IMR-90 (cell line): ENCODE measurements around the gene NPAS2. TPM values are rescaled to one million over a fixed set of nuclear protein-coding genes. Genes with fewer than 3 reads are reported as not detected.

Source experiments
- ATAC-seq: fragments of 200-7000 bp; cut with Tn5 transposase; 2 replicates; pipeline ENCODE4 v1.9.1; 2020; ENCODE audit warnings: low read depth, mild to moderate bottlenecking, moderate library complexity
- BruUV-seq: library from RNA; stranded (reverse); fragments of 400-500 nt; replicated peaks from 2 replicates; lab custom pipeline; 2021; lab: Mats Ljungman, UMichigan
- CTCF ChIA-PET: fragments of 300-600 bp; formaldehyde crosslinking; extraction: SDS; loops from one replicate; lab custom pipeline; 2021; ENCODE audit warnings: antibody characterized with exemption; lab: Yijun Ruan, JAX
- POLR2A ChIA-PET: fragments of 300-600 bp; sonication (Branson Sonifier 250); formaldehyde crosslinking; loops from one replicate; lab custom pipeline; 2022; ENCODE audit warnings: antibody characterized with exemption; ENCODE audit not compliant: unreplicated experiment; lab: Charles Lee
- DNase-seq: peaks from one replicate; pipeline ENCODE4 v3.0.0; 2013
- H2AFZ ChIP-seq: replicated peaks from 2 replicates; pipeline ENCODE3; 2013; ENCODE audit warnings: low read length, mild to moderate bottlenecking; ENCODE audit not compliant: poor library complexity
- H2AK5ac ChIP-seq: 2 replicates; pipeline ENCODE4 v1.6.1; 2013; ENCODE audit warnings: low read depth, low read length, inconsistent platforms
- H2AK9ac ChIP-seq: replicated peaks from 2 replicates; pipeline ENCODE3; 2013; ENCODE audit warnings: mild to moderate bottlenecking, low read depth, low read length, moderate library complexity; ENCODE audit not compliant: poor library complexity
- H2BK120ac ChIP-seq: 2 replicates; pipeline ENCODE4 v1.6.1; 2013; ENCODE audit warnings: low read depth, low read length, inconsistent platforms
- H2BK15ac ChIP-seq: 3 replicates; pipeline ENCODE4 v1.6.1; 2013; ENCODE audit warnings: low read depth, low read length, inconsistent platforms
- H2BK20ac ChIP-seq: 2 replicates; pipeline ENCODE4 v1.6.1; 2013; ENCODE audit warnings: low read depth, mild to moderate bottlenecking, inconsistent platforms, low read length, moderate library complexity
- H2BK5ac ChIP-seq: 2 replicates; pipeline ENCODE4 v1.6.1; 2013; ENCODE audit warnings: mild to moderate bottlenecking, low read depth, low read length, inconsistent platforms; ENCODE audit not compliant: poor library complexity, severe bottlenecking
- H3K14ac ChIP-seq: replicated peaks from 2 replicates; pipeline ENCODE4 v1.6.1; 2013; ENCODE audit warnings: low read depth, low read length, inconsistent platforms
- H3K18ac ChIP-seq: 2 replicates; pipeline ENCODE4 v1.6.1; 2013; ENCODE audit warnings: low read depth, low read length, control low read depth
- H3K23ac ChIP-seq: 2 replicates; pipeline ENCODE4 v1.6.1; 2013; ENCODE audit warnings: low read depth, low read length, inconsistent platforms
- H3K27ac ChIP-seq: 2 replicates; pipeline ENCODE4 v1.5.1; 2013; ENCODE audit warnings: mild to moderate bottlenecking, control low read depth, low read length; ENCODE audit not compliant: insufficient read depth
- H3K27me3 ChIP-seq: 2 replicates; pipeline ENCODE4 v1.6.1; 2013; ENCODE audit warnings: low read length; ENCODE audit not compliant: control insufficient read depth, insufficient read depth
- H3K36me3 ChIP-seq: 2 replicates; pipeline ENCODE4 v1.6.1; 2013; ENCODE audit warnings: low read length, mixed read lengths; ENCODE audit not compliant: control insufficient read depth, insufficient read depth
- H3K4ac ChIP-seq: 2 replicates; pipeline ENCODE4 v1.6.1; 2013; ENCODE audit warnings: low read depth, low read length, inconsistent platforms
- H3K4me1 ChIP-seq: 2 replicates; pipeline ENCODE4 v1.6.1; 2013; ENCODE audit warnings: low read length, mixed read lengths; ENCODE audit not compliant: control insufficient read depth, insufficient read depth
- H3K4me2 ChIP-seq: 2 replicates; pipeline ENCODE4 v1.6.1; 2013; ENCODE audit warnings: low read depth, mild to moderate bottlenecking, control low read depth, low read length, moderate library complexity
- H3K4me3 ChIP-seq: 2 replicates; pipeline ENCODE4 v1.5.1; 2013; ENCODE audit warnings: low read depth, mild to moderate bottlenecking, control low read depth, low read length, moderate library complexity; ENCODE audit not compliant: insufficient read depth
- H3K56ac ChIP-seq: 2 replicates; pipeline ENCODE4 v1.6.1; 2013; ENCODE audit warnings: low read length, inconsistent platforms; ENCODE audit not compliant: insufficient read depth; ENCODE audit errors: extremely low read depth
- H3K79me1 ChIP-seq, 2 experiments: 2 replicates each; pipeline ENCODE4 v1.6.1; 2013; ENCODE audit warnings: low read length in 2 of 2, inconsistent platforms in 1 of 2, low read depth in 1 of 2
- H3K9ac ChIP-seq: 2 replicates; pipeline ENCODE4 v1.6.1; 2013; ENCODE audit warnings: low read depth, low read length, control low read depth
- H3K9me1 ChIP-seq: 2 replicates; pipeline ENCODE4 v1.6.1; 2013; ENCODE audit warnings: low read length, inconsistent platforms; ENCODE audit not compliant: insufficient read depth
- H3K9me3 ChIP-seq: 2 replicates; pipeline ENCODE4 v1.6.1; 2013; ENCODE audit warnings: low read length; ENCODE audit not compliant: control insufficient read depth, insufficient read depth
- H4K20me1 ChIP-seq: 2 replicates; pipeline ENCODE4 v1.6.1; 2013; ENCODE audit warnings: low read length, inconsistent platforms; ENCODE audit not compliant: insufficient read depth
- H4K5ac ChIP-seq: 2 replicates; pipeline ENCODE4 v1.6.1; 2013; ENCODE audit warnings: mild to moderate bottlenecking, low read depth, low read length, control low read depth
- H4K8ac ChIP-seq, 2 experiments: 2 replicates each; pipeline ENCODE4 v1.6.1; 2013; ENCODE audit warnings: low read depth in 2 of 2, low read length in 2 of 2, control low read depth in 1 of 2, inconsistent platforms in 1 of 2
- H4K91ac ChIP-seq: 2 replicates; pipeline ENCODE4 v1.6.1; 2013; ENCODE audit warnings: low read depth, low read length, inconsistent platforms; ENCODE audit not compliant: insufficient read depth
- CEBPB ChIP-seq: IDR thresholded peaks from 2 replicates; pipeline ENCODE4 v1.6.1; 2012; ENCODE audit warnings: low read depth, low read length, improper control_type of control experiment
- CHD1 ChIP-seq: IDR thresholded peaks from 2 replicates; pipeline ENCODE4 v1.6.1; 2012; ENCODE audit warnings: low read depth, low read length, improper control_type of control experiment
- MAFK ChIP-seq: IDR thresholded peaks from 2 replicates; pipeline ENCODE4 v1.6.1; 2012; ENCODE audit warnings: low read depth, low read length, improper control_type of control experiment
- MXI1 ChIP-seq: IDR thresholded peaks from 2 replicates; pipeline ENCODE4 v1.6.1; 2012; ENCODE audit warnings: low read depth, mild to moderate bottlenecking, low read length, moderate library complexity, borderline replicate concordance
- NFE2L2 ChIP-seq: fragments of 150-350 bp; IDR thresholded peaks from 2 replicates; pipeline ENCODE4 v1.6.1; 2016; ENCODE audit warnings: low read depth, mild to moderate bottlenecking, low read length
- RAD21 ChIP-seq: IDR thresholded peaks from 2 replicates; pipeline ENCODE4 v1.6.1; 2012; ENCODE audit warnings: low read length, improper control_type of control experiment
- SMC3 ChIP-seq: fragments of 150-350 bp; IDR thresholded peaks from 2 replicates; pipeline ENCODE4 v1.6.1; 2016; ENCODE audit warnings: low read depth, mild to moderate bottlenecking, antibody characterized with exemption, low read length, moderate library complexity
- WGBS, 2 experiments: methylation state at CpG; one replicate each; pipeline versions ENCODE4 v1.1.5 to v1.1.7; 2013; ENCODE audit warnings: missing lambda C conversion rate in 2 of 2; ENCODE audit not compliant: insufficient read length in 1 of 2; ENCODE audit errors: extremely low coverage in 2 of 2; 5-methylcytosine and 5-hydroxymethylcytosine counted together
- dilution Hi-C: fragments of 300-500 bp; cut with HindIII; formaldehyde crosslinking; loops from one replicate; pipeline ENCODE4 v1.14.3; 2018; ENCODE audit warnings: low sequenced_read_pairs; ENCODE audit not compliant: unreplicated experiment
- in situ Hi-C: fragments of 300-500 bp; cut with MboI; formaldehyde crosslinking; loops from 3 replicates; pipeline ENCODE4 v1.14.3; 2019; ENCODE audit warnings: low sequenced_read_pairs, inconsistent platforms, mixed read lengths
- intact Hi-C: fragments of 100-400 bp; cut with micrococcal nuclease; formaldehyde crosslinking; loops from 2 replicates; pipeline ENCODE4 v1.10.0; 2022
- polyA plus RNA-seq, 3 experiments: library from polyadenylated mRNA; depleted of rRNA; stranded (reverse); fragments of >200 nt; gene quantifications; 2 replicates each; pipeline ENCODE4 v1.2.3, GENCODE V29; 2012; ENCODE audit warnings: low replicate concordance in 1 of 3
- total RNA-seq: library from RNA; depleted of rRNA; stranded (reverse); fragments of >200 nt; gene quantifications from 2 replicates; pipeline ENCODE4 v1.2.3, GENCODE V29; 2012
- TF ChIP-seq, protein P1 (sequence below): fragments of 150-350 bp; IDR thresholded peaks from 2 replicates; pipeline ENCODE4 v1.6.1; 2016; ENCODE audit warnings: low read depth, mild to moderate bottlenecking, low read length, moderate library complexity, borderline replicate concordance
- TF ChIP-seq, protein P2 (sequence below): fragments of 150-350 bp; IDR thresholded peaks from 2 replicates; pipeline ENCODE4 v1.6.1; 2017; ENCODE audit warnings: mild to moderate bottlenecking, antibody characterized with exemption, low read length, low read depth

NPAS2 gene
- total and polyA plus RNA-seq, 2 of the 4 experiments (the other 2 are of a cell fraction): 5.2 to 14.8 TPM

- Histone ChIP-seq H3K14ac (no peak overlapping the region), H3K9me3 (no peaks in the 10 kb centered on the region), H4K5ac (no peak overlapping the region), H2BK15ac (no peak overlapping the region), H2BK20ac (no peak overlapping the region), H2AFZ (no peak overlapping the region), H3K9me1 (0 out of 2 replicates have a peak, but pooled peaks cover 11% of the 10 kb centered on the region), H3K4ac (no peak overlapping the region), H3K27ac (no peak overlapping the region), H3K79me1 (no peaks in the 10 kb centered on the region), H3K56ac (no peak overlapping the region), H4K91ac (no peak overlapping the region), H3K27me3 (no peaks in the 10 kb centered on the region; the same call in 1 of the 2 replicates), H3K9ac (no peak overlapping the region), H3K23ac (no peak overlapping the region), H3K4me3 (no peak overlapping the region), H4K20me1 (no peaks in the 10 kb centered on the region), H3K18ac (no peak overlapping the region), H2AK9ac (no peak overlapping the region), H4K8ac (no peak overlapping the region), H2AK5ac (no peak overlapping the region), H2BK5ac (no peak overlapping the region), H3K36me3 (no peaks in the 10 kb centered on the region), H3K4me2 (no peak overlapping the region), H3K4me1 (no peaks in the 10 kb centered on the region; the same call in 1 of the 2 replicates), H2BK120ac (no peak overlapping the region)
- ATAC-seq (no peak), DNase-seq (no peak)
- ChIA-PET CTCF (no interaction called here), POLR2A (no interaction called here)
- intact Hi-C loops: no loop called here
- no TSS peak for BruUV-seq
- TF ChIP-seq CEBPB: no peak
- TF ChIP-seq CHD1: no peak
- no peak for TF ChIP-seq MXI1
- TF ChIP-seq NFE2L2: no peak
- no peak for TF ChIP-seq RAD21
- TF ChIP-seq MAFK: no peak
- TF ChIP-seq, protein P1, sequence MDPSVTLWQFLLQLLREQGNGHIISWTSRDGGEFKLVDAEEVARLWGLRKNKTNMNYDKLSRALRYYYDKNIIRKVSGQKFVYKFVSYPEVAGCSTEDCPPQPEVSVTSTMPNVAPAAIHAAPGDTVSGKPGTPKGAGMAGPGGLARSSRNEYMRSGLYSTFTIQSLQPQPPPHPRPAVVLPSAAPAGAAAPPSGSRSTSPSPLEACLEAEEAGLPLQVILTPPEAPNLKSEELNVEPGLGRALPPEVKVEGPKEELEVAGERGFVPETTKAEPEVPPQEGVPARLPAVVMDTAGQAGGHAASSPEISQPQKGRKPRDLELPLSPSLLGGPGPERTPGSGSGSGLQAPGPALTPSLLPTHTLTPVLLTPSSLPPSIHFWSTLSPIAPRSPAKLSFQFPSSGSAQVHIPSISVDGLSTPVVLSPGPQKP: no peak
- TF ChIP-seq, protein P2, sequence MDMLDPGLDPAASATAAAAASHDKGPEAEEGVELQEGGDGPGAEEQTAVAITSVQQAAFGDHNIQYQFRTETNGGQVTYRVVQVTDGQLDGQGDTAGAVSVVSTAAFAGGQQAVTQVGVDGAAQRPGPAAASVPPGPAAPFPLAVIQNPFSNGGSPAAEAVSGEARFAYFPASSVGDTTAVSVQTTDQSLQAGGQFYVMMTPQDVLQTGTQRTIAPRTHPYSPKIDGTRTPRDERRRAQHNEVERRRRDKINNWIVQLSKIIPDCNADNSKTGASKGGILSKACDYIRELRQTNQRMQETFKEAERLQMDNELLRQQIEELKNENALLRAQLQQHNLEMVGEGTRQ: no peak
- no peak for TF ChIP-seq SMC3
- in situ Hi-C loops: loop anchor here (25.0 kb wide), 1 partner anchor 197 kb away; no protein-coding TSS in a partner anchor
- dilution Hi-C loops: no loop called here
- 60% methylated on average over 1 of the region's 3 CpGs; no CpG with 5 or more reads in 1 of the 2 experiments for WGBS, 2 experiments
These were observed 10.4 kb upstream of the NPAS2 start for GRCh38 chr2:100809506-100809905.
